K562 (cell line): ENCODE measurements around the gene CABLES1. TPM values are rescaled to one million over a fixed set of nuclear protein-coding genes. Genes with fewer than 3 reads are reported as not detected.

ENCODE experiments used
- ATAC-seq: fragments of 200-7000 bp; cut with Tn5 transposase; 3 replicates; pipeline ENCODE4 v1.9.1; 2020; ENCODE audit warnings: moderate library complexity
- BruUV-seq: library from RNA; stranded (reverse); fragments of 400-500 nt; replicated peaks from 2 replicates; lab custom pipeline; 2021; lab: Mats Ljungman, UMichigan
- CTCF ChIA-PET: fragments of 300-600 bp; formaldehyde crosslinking; extraction: SDS; loops from one replicate; lab custom pipeline; 2021; ENCODE audit warnings: low intra/inter-chr PET ratio; lab: Yijun Ruan, JAX
- POLR2A ChIA-PET: fragments of 300-600, 350-650 bp; sonication (Branson Sonifier 250); formaldehyde crosslinking; extraction: SDS; loops from one replicate; lab custom pipeline; 2021; ENCODE audit warnings: antibody characterized with exemption, inconsistent platforms; lab: Yijun Ruan, JAX
- DNase-seq, 4 experiments: peaks; one replicate each; pipeline versions ENCODE4 v3.0.0 to v3.0.0-alpha.2; 2011 to 2018; ENCODE audit warnings: low spot score in 3 of 4, mixed read lengths in 3 of 4; ENCODE audit errors: extremely low read depth in 1 of 4
- FAIRE-seq: peaks from 2 replicates; lab custom pipeline; 2011; peaks lifted over from hg19 to GRCh38; lab: Jason Lieb, UNC
- H2AFZ ChIP-seq: 2 replicates; pipeline ENCODE4 v1.6.0; 2011; ENCODE audit warnings: low read depth, low read length, control low read depth, inconsistent platforms
- H3K27ac ChIP-seq: fragments of 200-600 bp; 3 replicates; pipeline ENCODE4 v1.8.0; 2011; ENCODE audit warnings: low read depth, mild to moderate bottlenecking, control low read depth, inconsistent platforms, low read length, moderate library complexity, mixed read lengths; ENCODE audit errors: extremely low read depth
- H3K27me3 ChIP-seq, 2 experiments: fragments of 300-600 bp in 1 of 2; 2 replicates in 1 of 2; 3 replicates in 1 of 2; pipeline versions ENCODE4 v1.6.0 to v1.8.0; 2011; ENCODE audit warnings: inconsistent platforms in 2 of 2, low read length in 2 of 2, mild to moderate bottlenecking in 1 of 2, mixed read lengths in 1 of 2, moderate library complexity in 1 of 2; ENCODE audit not compliant: control insufficient read depth in 2 of 2, insufficient read depth in 2 of 2
- H3K36me3 ChIP-seq: fragments of 300-600 bp; 3 replicates; pipeline ENCODE4 v1.8.0; 2011; ENCODE audit warnings: mild to moderate bottlenecking, low read length, inconsistent platforms; ENCODE audit not compliant: control insufficient read depth, insufficient read depth
- H3K4me1 ChIP-seq, 2 experiments: fragments of 200-600 bp in 1 of 2; replicated peaks in 1 of 2; 2 replicates in 1 of 2; 3 replicates in 1 of 2; pipeline versions ENCODE4 v1.5.1 to v1.8.0; 2011; ENCODE audit warnings: inconsistent platforms in 2 of 2, low read length in 2 of 2, mild to moderate bottlenecking in 1 of 2, mixed read lengths in 1 of 2, moderate library complexity in 1 of 2; ENCODE audit not compliant: control insufficient read depth in 2 of 2, insufficient read depth in 2 of 2
- H3K4me2 ChIP-seq: 2 replicates; pipeline ENCODE4 v1.6.1; 2011; ENCODE audit warnings: low read length, control low read depth, inconsistent platforms, mixed read lengths; ENCODE audit not compliant: insufficient read depth
- H3K4me3 ChIP-seq: fragments of 200-600 bp; sonication (generic), shearing (Covaris generic); 2 replicates; pipeline ENCODE4 v1.5.1; 2016; ENCODE audit warnings: control low read depth, inconsistent platforms
- H3K79me2 ChIP-seq: fragments of 200-600 bp; 3 replicates; pipeline ENCODE4 v1.8.0; 2011; ENCODE audit warnings: low read length, inconsistent platforms; ENCODE audit not compliant: control insufficient read depth, insufficient read depth
- H3K9ac ChIP-seq, 2 experiments: 2 replicates each; pipeline versions ENCODE4 v1.6.0 to v1.6.1; 2011; ENCODE audit warnings: low read depth in 2 of 2, low read length in 2 of 2, control low read depth in 1 of 2, inconsistent platforms in 1 of 2, mild to moderate bottlenecking in 1 of 2, mixed read lengths in 1 of 2; ENCODE audit not compliant: insufficient read depth in 1 of 2
- H3K9me1 ChIP-seq: one replicate; pipeline ENCODE4 v1.6.0; 2011; ENCODE audit warnings: inconsistent platforms, mild to moderate bottlenecking, low read length, moderate library complexity; ENCODE audit not compliant: control insufficient read depth, insufficient read depth
- H3K9me3 ChIP-seq: replicated peaks from 2 replicates; pipeline ENCODE4 v1.5.1; 2011; ENCODE audit warnings: low read depth, low read length, inconsistent platforms; ENCODE audit not compliant: control insufficient read depth, insufficient read depth
- H4K20me1 ChIP-seq: replicated peaks from 2 replicates; pipeline ENCODE4 v1.6.1; 2011; ENCODE audit warnings: low read length, inconsistent platforms, mixed read lengths; ENCODE audit not compliant: control insufficient read depth, insufficient read depth
- CBFB ChIP-seq: sonication (generic); formaldehyde crosslinking; IDR thresholded peaks from 2 replicates; pipeline ENCODE4 v1.4.0; 2020; ENCODE audit warnings: mild to moderate bottlenecking, missing genetic modification reagents
- E2F3 ChIP-seq: fragments of 250-450 bp; sonication (Bioruptor Pico); IDR thresholded peaks from 2 replicates; pipeline ENCODE4 v1.4.0; 2020; ENCODE audit warnings: mild to moderate bottlenecking
- HSF4 ChIP-seq: fragments of 250-450 bp; sonication (Bioruptor Pico); IDR thresholded peaks from 2 replicates; pipeline ENCODE4 v2.1.2; 2022; ENCODE audit warnings: mild to moderate bottlenecking, moderate library complexity, borderline replicate concordance
- JUND ChIP-seq, 2 experiments: IDR thresholded peaks; 2 replicates in 1 of 2; 3 replicates in 1 of 2; pipeline ENCODE4 v1.6.1; 2011; ENCODE audit warnings: borderline replicate concordance in 2 of 2, low read depth in 2 of 2, low read length in 2 of 2, improper control_type of control experiment in 1 of 2, missing biosample characterization in 1 of 2, missing genetic modification characterization in 1 of 2, missing genetic modification reagents in 1 of 2
- MCM7 ChIP-seq, 2 experiments: fragments of 450-650 bp; IDR thresholded peaks; 2 replicates each; pipeline ENCODE4 v1.6.1; 2016 to 2018
- SIX5 ChIP-seq, 2 experiments: IDR thresholded peaks; 2 replicates each; pipeline ENCODE4 v1.6.1; 2011; ENCODE audit warnings: low read length in 2 of 2, borderline replicate concordance in 1 of 2, low read depth in 1 of 2, mild to moderate bottlenecking in 1 of 2, moderate library complexity in 1 of 2; ENCODE audit not compliant: insufficient read depth in 1 of 2
- TCF7 ChIP-seq: sonication (generic); IDR thresholded peaks from 2 replicates; pipeline ENCODE4 v1.6.1; 2016; ENCODE audit warnings: antibody characterized with exemption, borderline replicate concordance
- THRAP3 ChIP-seq: fragments of 450-650 bp; IDR thresholded peaks from 2 replicates; pipeline ENCODE4 v1.6.1; 2016; ENCODE audit warnings: mild to moderate bottlenecking, inconsistent platforms, borderline replicate concordance
- WHSC1 ChIP-seq: IDR thresholded peaks from one replicate; pipeline ENCODE4 v1.6.1; 2012; ENCODE audit warnings: low read length, control low read depth, inconsistent platforms
- ZNF23 ChIP-seq: fragments of 250-450 bp; sonication (Bioruptor Pico); IDR thresholded peaks from 2 replicates; pipeline ENCODE4 v1.4.0; 2020; ENCODE audit warnings: mild to moderate bottlenecking
- ZNF316 ChIP-seq: fragments of 450-650 bp; IDR thresholded peaks from 2 replicates; pipeline ENCODE4 v1.6.1; 2016
- ZNF449 ChIP-seq: fragments of 250-450 bp; sonication (Bioruptor Pico); IDR thresholded peaks from 2 replicates; pipeline ENCODE4 v1.8.0; 2022; ENCODE audit warnings: moderate library complexity, mild to moderate bottlenecking, inconsistent platforms
- ZNF696 ChIP-seq: fragments of 250-450 bp; sonication (Bioruptor Pico); conservative IDR thresholded peaks from 2 replicates; pipeline ENCODE4 v1.4.0; 2020; ENCODE audit warnings: mild to moderate bottlenecking, moderate library complexity
- WGBS: fragments of 100-300 bp; shearing (Covaris generic); methylation state at CpG from one replicate; pipeline ENCODE4 v1.1.6; 2016; ENCODE audit warnings: low coverage, mixed read lengths; ENCODE audit not compliant: insufficient coverage; ENCODE audit errors: missing lambda C conversion rate; 5-methylcytosine and 5-hydroxymethylcytosine counted together
- in situ Hi-C: fragments of 300-500 bp; cut with MboI; formaldehyde crosslinking; loops from 4 replicates; pipeline ENCODE4 v1.15.0; 2018; ENCODE audit warnings: inconsistent platforms, mixed read lengths
- intact Hi-C: fragments of 100-400 bp; cut with micrococcal nuclease; formaldehyde crosslinking; loops from 2 replicates; pipeline ENCODE4 v1.14.2; 2022
- polyA plus RNA-seq, 8 experiments: library from polyadenylated mRNA; depleted of rRNA in 4 of 8; stranded (reverse) in 5 of 8; unstranded in 3 of 8; fragments of >200 nt; fragmentation: Nextera tagmentation in 2 of 8; fragmentation: Illumina TruSeq in 1 of 8; extraction: Ambion mirVana in 2 of 8; extraction: Trizol in 1 of 8; gene quantifications; 2 replicates each; pipeline versions ENCODE4 v1.2.1 to v1.2.3, GENCODE V29; 2011 to 2014; ENCODE audit warnings: inconsistent platforms in 1 of 8, missing spikeins in 1 of 8
- total RNA-seq, 7 experiments: library from RNA; depleted of rRNA in 6 of 7; stranded (reverse); fragments of >200 nt in 6 of 7; fragmentation: Illumina TruSeq in 2 of 7; extraction: Trizol in 2 of 7; gene quantifications; 2 replicates each; pipeline versions ENCODE4 v1.2.1 to v1.2.3, GENCODE V29; 2011 to 2021; ENCODE audit warnings: low replicate concordance in 1 of 7
- TF ChIP-seq, protein P1 (sequence below): sonication (generic); formaldehyde crosslinking; IDR thresholded peaks from 2 replicates; pipeline ENCODE4 v1.8.0; 2023; ENCODE audit warnings: mild to moderate bottlenecking, missing genetic modification reagents
- TF ChIP-seq, protein P2 (sequence below): fragments of 450-650 bp; IDR thresholded peaks from 2 replicates; pipeline ENCODE4 v1.6.1; 2017; ENCODE audit warnings: antibody characterized with exemption, mild to moderate bottlenecking

CABLES1 gene
- total and polyA plus RNA-seq, 9 of the 15 experiments (the other 6 are each of a cell fraction or from before 2014, with no cell fraction given): 0.04 to 0.10 (median 0.06) TPM; not detected in 3

DNA sequence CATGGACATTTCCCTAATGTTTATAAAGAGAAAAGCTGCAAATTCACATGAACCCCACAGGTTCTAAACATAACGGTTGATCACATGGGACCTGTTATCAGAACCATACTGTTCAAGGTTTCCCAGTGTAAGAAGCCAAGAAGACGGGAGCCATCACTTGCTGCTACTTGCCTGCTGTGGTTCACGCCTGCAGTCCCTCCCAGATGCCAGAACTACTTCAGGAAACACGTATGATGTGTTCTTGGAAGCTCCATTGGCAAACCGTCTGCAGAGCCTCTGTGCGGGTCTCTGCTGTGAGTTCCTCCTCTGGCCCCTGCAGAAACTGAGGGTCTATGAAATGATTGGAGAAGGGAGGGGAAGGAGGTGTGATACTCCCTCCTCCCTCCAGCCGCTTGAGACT lies 75.2 kb downstream of the CABLES1 start:
- BruUV-seq: no TSS peak
- DNase-seq (no peak), ATAC-seq (no peak), FAIRE-seq (no peak)
- Histone ChIP-seq H3K27ac (no peak overlapping the region), H3K4me3 (no peak overlapping the region), H4K20me1 (no peaks in the 10 kb centered on the region), H2AFZ (no peak overlapping the region), H3K27me3 (peaks cover 29 to 70% of the 10 kb centered on the region in 2 experiments), H3K36me3 (no peaks in the 10 kb centered on the region), H3K9me1 (peaks cover 3% of the 10 kb centered on the region), H3K9ac (no peak overlapping the region), H3K79me2 (no peaks in the 10 kb centered on the region), H3K4me2 (no peak overlapping the region), H3K9me3 (no peaks in the 10 kb centered on the region), H3K4me1 (no peaks in the 10 kb centered on the region)
- in situ Hi-C loops: no loop called here
- intact Hi-C loops: no loop called here
- CTCF ChIA-PET: no interaction called here
- POLR2A ChIA-PET: no interaction called here
- 0% methylated on average over 7 of the region's 7 CpGs for WGBS
- TF ChIP-seq JUND (IDR thresholded peaks at IDR 0.05; ENCODE audit: borderline replicate concordance, low read depth, low read length): no peak
- no peak for TF ChIP-seq JUND (tag; IDR thresholded peaks at IDR 0.05; ENCODE audit: borderline replicate concordance, low read depth, low read length)
- no peak for TF ChIP-seq ZNF23
- TF ChIP-seq WHSC1: no peak
- TF ChIP-seq HSF4: no peak
- TF ChIP-seq MCM7 (IDR thresholded peaks at IDR 0.05): no peak
- TF ChIP-seq E2F3 (CRISPR knock-in tag): no peak
- TF ChIP-seq THRAP3: no peak
- TF ChIP-seq ZNF316: no peak
- TF ChIP-seq, protein P1, sequence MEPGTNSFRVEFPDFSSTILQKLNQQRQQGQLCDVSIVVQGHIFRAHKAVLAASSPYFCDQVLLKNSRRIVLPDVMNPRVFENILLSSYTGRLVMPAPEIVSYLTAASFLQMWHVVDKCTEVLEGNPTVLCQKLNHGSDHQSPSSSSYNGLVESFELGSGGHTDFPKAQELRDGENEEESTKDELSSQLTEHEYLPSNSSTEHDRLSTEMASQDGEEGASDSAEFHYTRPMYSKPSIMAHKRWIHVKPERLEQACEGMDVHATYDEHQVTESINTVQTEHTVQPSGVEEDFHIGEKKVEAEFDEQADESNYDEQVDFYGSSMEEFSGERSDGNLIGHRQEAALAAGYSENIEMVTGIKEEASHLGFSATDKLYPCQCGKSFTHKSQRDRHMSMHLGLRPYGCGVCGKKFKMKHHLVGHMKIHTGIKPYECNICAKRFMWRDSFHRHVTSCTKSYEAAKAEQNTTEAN (CRISPR knock-in tag): no peak
- TF ChIP-seq SIX5 (IDR thresholded peaks at IDR 0.05; ENCODE audit: borderline replicate concordance in 1 of 2, insufficient read depth in 1 of 2, low read depth in 1 of 2, low read length in 2 of 2): no peak
- no peak for TF ChIP-seq ZNF696
- TF ChIP-seq TCF7: no peak
- TF ChIP-seq, protein P2, sequence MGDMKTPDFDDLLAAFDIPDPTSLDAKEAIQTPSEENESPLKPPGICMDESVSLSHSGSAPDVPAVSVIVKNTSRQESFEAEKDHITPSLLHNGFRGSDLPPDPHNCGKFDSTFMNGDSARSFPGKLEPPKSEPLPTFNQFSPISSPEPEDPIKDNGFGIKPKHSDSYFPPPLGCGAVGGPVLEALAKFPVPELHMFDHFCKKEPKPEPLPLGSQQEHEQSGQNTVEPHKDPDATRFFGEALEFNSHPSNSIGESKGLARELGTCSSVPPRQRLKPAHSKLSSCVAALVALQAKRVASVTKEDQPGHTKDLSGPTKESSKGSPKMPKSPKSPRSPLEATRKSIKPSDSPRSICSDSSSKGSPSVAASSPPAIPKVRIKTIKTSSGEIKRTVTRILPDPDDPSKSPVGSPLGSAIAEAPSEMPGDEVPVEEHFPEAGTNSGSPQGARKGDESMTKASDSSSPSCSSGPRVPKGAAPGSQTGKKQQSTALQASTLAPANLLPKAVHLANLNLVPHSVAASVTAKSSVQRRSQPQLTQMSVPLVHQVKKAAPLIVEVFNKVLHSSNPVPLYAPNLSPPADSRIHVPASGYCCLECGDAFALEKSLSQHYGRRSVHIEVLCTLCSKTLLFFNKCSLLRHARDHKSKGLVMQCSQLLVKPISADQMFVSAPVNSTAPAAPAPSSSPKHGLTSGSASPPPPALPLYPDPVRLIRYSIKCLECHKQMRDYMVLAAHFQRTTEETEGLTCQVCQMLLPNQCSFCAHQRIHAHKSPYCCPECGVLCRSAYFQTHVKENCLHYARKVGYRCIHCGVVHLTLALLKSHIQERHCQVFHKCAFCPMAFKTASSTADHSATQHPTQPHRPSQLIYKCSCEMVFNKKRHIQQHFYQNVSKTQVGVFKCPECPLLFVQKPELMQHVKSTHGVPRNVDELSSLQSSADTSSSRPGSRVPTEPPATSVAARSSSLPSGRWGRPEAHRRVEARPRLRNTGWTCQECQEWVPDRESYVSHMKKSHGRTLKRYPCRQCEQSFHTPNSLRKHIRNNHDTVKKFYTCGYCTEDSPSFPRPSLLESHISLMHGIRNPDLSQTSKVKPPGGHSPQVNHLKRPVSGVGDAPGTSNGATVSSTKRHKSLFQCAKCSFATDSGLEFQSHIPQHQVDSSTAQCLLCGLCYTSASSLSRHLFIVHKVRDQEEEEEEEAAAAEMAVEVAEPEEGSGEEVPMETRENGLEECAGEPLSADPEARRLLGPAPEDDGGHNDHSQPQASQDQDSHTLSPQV: no peak
- no peak for TF ChIP-seq ZNF449 (CRISPR knock-in tag)
- no peak for TF ChIP-seq CBFB
